Measurements from ENCODE around the gene ITGA11.

Gene ITGA11

DNA sequence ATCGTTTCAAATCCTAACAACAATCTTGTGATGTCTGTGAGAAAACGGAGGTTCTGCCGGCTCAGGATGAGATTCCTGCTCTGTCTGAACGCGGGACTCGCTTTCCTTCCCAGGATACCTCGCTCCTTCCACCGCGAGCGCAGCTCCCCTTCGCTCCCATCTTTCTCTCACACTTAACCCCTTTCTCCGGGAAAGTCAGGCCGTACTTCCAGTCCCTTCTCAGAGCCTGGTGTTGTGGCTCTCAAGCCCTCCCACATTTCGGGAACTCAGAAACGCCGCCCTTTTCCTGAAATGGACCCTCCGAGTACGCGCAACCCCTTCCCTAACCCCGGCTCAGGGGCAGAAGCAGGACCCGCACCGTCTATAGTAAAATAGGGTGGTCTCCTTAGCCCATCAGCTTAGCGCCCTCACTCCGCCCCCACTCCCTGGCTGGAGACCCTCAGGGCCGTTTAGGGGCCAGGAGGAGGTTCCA, 154.8 kb downstream of the ITGA11 start (continued):
- TF ChIP-seq, protein P1, sequence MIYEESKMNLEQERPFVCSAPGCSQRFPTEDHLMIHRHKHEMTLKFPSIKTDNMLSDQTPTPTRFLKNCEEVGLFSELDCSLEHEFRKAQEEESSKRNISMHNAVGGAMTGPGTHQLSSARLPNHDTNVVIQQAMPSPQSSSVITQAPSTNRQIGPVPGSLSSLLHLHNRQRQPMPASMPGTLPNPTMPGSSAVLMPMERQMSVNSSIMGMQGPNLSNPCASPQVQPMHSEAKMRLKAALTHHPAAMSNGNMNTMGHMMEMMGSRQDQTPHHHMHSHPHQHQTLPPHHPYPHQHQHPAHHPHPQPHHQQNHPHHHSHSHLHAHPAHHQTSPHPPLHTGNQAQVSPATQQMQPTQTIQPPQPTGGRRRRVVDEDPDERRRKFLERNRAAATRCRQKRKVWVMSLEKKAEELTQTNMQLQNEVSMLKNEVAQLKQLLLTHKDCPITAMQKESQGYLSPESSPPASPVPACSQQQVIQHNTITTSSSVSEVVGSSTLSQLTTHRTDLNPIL (CRISPR knock-in tag; IDR thresholded peaks at IDR 0.05; ENCODE audit: low read depth), result no peak
- TF ChIP-seq, protein P2, sequence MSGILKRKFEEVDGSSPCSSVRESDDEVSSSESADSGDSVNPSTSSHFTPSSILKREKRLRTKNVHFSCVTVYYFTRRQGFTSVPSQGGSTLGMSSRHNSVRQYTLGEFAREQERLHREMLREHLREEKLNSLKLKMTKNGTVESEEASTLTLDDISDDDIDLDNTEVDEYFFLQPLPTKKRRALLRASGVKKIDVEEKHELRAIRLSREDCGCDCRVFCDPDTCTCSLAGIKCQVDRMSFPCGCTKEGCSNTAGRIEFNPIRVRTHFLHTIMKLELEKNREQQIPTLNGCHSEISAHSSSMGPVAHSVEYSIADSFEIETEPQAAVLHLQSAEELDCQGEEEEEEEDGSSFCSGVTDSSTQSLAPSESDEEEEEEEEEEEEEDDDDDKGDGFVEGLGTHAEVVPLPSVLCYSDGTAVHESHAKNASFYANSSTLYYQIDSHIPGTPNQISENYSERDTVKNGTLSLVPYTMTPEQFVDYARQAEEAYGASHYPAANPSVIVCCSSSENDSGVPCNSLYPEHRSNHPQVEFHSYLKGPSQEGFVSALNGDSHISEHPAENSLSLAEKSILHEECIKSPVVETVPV (CRISPR knock-in tag; IDR thresholded peaks at IDR 0.05), result no peak
- TF ChIP-seq GLIS3 (CRISPR knock-in tag; IDR thresholded peaks at IDR 0.05) (no peak), ZNF565 (CRISPR knock-in tag; conservative IDR thresholded peaks at IDR 0.05; ENCODE audit: low read depth) (no peak), TCF4 (CRISPR knock-in tag; IDR thresholded peaks at IDR 0.05; ENCODE audit: borderline replicate concordance) (no peak)
- TF ChIP-seq, protein P3, sequence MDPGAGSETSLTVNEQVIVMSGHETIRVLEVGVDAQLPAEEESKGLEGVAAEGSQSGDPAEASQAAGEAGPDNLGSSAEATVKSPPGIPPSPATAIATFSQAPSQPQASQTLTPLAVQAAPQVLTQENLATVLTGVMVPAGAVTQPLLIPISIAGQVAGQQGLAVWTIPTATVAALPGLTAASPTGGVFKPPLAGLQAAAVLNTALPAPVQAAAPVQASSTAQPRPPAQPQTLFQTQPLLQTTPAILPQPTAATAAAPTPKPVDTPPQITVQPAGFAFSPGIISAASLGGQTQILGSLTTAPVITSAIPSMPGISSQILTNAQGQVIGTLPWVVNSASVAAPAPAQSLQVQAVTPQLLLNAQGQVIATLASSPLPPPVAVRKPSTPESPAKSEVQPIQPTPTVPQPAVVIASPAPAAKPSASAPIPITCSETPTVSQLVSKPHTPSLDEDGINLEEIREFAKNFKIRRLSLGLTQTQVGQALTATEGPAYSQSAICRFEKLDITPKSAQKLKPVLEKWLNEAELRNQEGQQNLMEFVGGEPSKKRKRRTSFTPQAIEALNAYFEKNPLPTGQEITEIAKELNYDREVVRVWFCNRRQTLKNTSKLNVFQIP (CRISPR knock-in tag; IDR thresholded peaks at IDR 0.05; ENCODE audit: borderline replicate concordance, low read depth), result no peak

DNA sequence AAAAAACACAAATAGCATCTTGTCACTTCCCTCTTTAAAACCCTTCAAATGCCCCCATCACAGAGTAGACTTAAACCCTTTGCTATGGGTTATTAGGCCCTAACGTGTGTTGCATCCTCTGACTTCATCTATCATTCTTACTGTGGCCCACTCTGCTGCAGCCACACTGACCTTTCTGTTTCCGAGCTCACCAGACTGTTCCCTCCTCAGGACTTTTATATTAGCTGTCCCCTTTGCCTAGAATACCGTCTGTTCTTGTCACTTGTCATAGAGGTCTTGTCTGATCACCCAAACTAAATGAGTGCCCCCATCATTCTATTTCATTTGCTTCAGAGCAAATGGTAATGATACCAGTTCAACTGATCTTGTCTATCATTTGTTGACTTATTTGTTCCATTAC, 155.3 kb downstream of the ITGA11 start:
- no peak for TF ChIP-seq ESRRG (CRISPR knock-in tag; IDR thresholded peaks at IDR 0.05)
- no peak for TF ChIP-seq TCF4 (CRISPR knock-in tag; IDR thresholded peaks at IDR 0.05; ENCODE audit: borderline replicate concordance)
- TF ChIP-seq ISL1 (CRISPR knock-in tag; IDR thresholded peaks at IDR 0.05), result no peak
- TF ChIP-seq PPARA (CRISPR knock-in tag; IDR thresholded peaks at IDR 0.05; ENCODE audit: borderline replicate concordance), result no peak
- no peak for TF ChIP-seq TOX (CRISPR knock-in tag; IDR thresholded peaks at IDR 0.05; ENCODE audit: borderline replicate concordance)
- TF ChIP-seq CSDC2 (CRISPR knock-in tag; IDR thresholded peaks at IDR 0.05), result no peak
- no peak for TF ChIP-seq ZFP3 (CRISPR knock-in tag; IDR thresholded peaks at IDR 0.05)
- TF ChIP-seq, protein P3 (CRISPR knock-in tag; IDR thresholded peaks at IDR 0.05; ENCODE audit: borderline replicate concordance, low read depth), result no peak
- TF ChIP-seq, protein P4, sequence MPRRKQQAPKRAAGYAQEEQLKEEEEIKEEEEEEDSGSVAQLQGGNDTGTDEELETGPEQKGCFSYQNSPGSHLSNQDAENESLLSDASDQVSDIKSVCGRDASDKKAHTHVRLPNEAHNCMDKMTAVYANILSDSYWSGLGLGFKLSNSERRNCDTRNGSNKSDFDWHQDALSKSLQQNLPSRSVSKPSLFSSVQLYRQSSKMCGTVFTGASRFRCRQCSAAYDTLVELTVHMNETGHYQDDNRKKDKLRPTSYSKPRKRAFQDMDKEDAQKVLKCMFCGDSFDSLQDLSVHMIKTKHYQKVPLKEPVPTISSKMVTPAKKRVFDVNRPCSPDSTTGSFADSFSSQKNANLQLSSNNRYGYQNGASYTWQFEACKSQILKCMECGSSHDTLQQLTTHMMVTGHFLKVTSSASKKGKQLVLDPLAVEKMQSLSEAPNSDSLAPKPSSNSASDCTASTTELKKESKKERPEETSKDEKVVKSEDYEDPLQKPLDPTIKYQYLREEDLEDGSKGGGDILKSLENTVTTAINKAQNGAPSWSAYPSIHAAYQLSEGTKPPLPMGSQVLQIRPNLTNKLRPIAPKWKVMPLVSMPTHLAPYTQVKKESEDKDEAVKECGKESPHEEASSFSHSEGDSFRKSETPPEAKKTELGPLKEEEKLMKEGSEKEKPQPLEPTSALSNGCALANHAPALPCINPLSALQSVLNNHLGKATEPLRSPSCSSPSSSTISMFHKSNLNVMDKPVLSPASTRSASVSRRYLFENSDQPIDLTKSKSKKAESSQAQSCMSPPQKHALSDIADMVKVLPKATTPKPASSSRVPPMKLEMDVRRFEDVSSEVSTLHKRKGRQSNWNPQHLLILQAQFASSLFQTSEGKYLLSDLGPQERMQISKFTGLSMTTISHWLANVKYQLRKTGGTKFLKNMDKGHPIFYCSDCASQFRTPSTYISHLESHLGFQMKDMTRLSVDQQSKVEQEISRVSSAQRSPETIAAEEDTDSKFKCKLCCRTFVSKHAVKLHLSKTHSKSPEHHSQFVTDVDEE (CRISPR knock-in tag; IDR thresholded peaks at IDR 0.05), result no peak
- TF ChIP-seq ZFP30 (CRISPR knock-in tag; IDR thresholded peaks at IDR 0.05), result no peak
- TF ChIP-seq ZNF8 (CRISPR knock-in tag; IDR thresholded peaks at IDR 0.05), result no peak
- no peak for ATAC-seq

DNA sequence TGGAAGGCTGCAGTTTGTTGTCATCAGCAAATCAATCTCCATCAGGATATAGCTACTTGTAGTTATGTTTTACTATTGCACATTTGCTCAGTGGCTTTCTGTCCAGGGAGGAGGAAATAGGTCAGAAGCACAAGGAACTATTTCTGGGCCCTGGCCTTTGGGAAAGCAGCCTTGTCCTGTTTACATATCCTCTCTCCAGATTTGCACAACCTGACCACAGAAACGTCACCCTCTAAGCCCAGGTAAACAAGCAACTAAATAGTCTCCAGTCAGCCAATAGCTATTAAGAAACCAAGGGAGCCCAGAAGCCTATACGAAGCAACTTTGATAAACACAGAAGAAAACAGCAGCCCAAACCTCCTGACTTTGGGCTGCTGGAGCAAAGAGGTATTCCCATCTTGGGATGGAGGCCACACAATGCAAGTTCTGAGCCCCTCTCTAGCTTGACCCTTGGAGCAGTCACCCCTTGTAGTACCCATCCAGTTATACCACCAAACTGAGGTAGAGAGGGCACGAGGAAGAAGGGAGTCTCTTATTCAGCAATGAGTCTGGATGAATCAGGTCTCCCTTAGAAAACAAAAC, 156.7 kb downstream of the ITGA11 start:
- TF ChIP-seq ZNF565 (CRISPR knock-in tag; conservative IDR thresholded peaks at IDR 0.05; ENCODE audit: low read depth) (no peak), CSDC2 (CRISPR knock-in tag; IDR thresholded peaks at IDR 0.05) (no peak), TOX (CRISPR knock-in tag; IDR thresholded peaks at IDR 0.05; ENCODE audit: borderline replicate concordance) (no peak), RARB (CRISPR knock-in tag; IDR thresholded peaks at IDR 0.05) (no peak), OSR1 (CRISPR knock-in tag; IDR thresholded peaks at IDR 0.05) (no peak), PPARA (CRISPR knock-in tag; IDR thresholded peaks at IDR 0.05; ENCODE audit: borderline replicate concordance) (no peak)
- TF ChIP-seq, protein P1 (CRISPR knock-in tag; IDR thresholded peaks at IDR 0.05; ENCODE audit: low read depth), result no peak
- TF ChIP-seq, protein P3 (CRISPR knock-in tag; IDR thresholded peaks at IDR 0.05; ENCODE audit: borderline replicate concordance, low read depth), result no peak
- no peak for ATAC-seq

Data from SK-N-SH treated with all-trans-retinoic acid at 6 μM for 48 hours (cell line).